Measurements from ENCODE around the gene MPP2.
"Not testable (repeated sequence)": the region's sequence is repeated elsewhere in the genome, so short reads cannot be mapped to it uniquely, and the experiment has no call there.

Gene MPP2

GRCh38 chr17:43900858-43901754 is 6.2 kb downstream of the MPP2 start:
- DNase-seq = peak; percentile 64

DNA sequence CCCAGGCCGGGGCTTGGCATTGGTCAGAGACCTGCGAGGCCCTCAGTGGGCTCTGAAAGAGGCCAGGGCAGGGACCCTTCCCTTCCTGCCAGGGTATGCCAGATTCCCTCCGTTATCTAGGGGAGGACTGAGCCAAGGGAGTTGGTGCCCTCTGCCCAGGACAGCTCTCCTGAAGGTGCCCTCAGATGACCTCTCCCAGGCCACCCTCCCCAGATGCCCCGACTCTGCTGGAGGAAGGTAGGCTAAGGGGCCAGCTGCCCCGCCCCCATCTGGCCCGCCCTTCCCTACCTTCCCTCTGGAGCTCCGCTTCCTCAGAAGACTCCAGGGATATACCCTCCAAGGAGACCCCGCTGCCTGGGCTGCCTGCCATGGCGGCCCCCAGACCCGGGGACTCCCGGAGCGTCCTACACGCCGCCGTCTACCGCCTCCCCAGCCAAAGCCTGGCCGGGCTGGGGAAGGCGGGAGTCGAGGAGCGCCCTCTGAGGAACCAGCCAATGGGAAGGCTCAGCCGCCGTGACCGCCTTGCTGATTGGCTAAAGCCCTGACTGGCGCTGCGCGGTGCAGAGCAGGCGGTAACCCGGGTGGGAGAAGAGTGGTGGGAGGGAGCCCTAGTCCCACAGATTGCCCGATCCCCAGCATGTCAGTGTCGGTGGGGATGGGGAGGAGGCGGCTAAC is 7.0 kb downstream of the MPP2 start:
- DNase-seq = peak; percentile 96

- peak; percentile 43 for DNase-seq
These were observed 8.9 kb downstream of the MPP2 start for GRCh38 chr17:43898446-43898845.

GRCh38 chr17:43897831-43898230 is 9.5 kb downstream of the MPP2 start:
- DNase-seq = no peak

GRCh38 chr17:43894494-43894893 is 12.8 kb downstream of the MPP2 start:
- DNase-seq = not testable (repeated sequence)

- DNase-seq = no peak
These were observed 14.7 kb downstream of the MPP2 start for GRCh38 chr17:43892647-43892952.

DNA sequence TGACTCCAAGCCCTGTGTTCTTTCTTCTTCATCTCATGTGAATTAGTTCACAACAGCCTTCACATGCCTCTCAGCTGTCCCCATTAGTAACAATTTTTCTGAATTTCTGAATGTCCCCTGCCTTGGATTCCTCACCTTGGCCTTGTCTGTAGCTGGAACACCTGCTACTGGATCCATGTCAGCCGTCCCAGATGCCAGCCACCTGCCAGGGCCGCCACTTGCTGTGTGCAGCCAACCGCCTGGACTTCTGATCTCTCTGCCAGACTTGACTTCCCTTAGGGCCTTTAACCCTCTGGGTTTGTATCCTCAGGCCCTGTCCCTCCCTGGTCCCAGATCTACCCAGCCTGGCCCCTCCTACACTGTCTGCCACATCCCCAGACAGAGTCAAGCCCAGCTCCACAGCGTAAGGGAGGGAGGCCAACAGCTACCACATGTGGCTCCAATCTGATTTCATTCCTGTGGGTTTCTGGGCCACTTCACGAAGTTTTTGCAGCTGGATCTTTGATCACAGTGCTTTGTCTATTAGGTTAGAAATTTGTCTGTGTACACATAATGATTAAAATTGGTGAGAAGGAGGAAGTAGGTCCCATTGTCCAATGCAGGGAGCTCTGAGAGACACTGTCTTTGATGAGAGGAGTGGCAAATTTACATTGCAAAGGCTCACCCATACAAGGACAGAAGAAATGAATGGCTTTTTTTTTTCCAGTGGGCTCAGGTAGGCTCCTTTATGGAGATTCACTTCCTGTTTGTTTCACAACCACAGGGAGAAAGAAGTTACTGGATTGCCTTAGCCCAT is 15.3 kb downstream of the MPP2 start:
- DNase-seq = peak; percentile 35

DNA sequence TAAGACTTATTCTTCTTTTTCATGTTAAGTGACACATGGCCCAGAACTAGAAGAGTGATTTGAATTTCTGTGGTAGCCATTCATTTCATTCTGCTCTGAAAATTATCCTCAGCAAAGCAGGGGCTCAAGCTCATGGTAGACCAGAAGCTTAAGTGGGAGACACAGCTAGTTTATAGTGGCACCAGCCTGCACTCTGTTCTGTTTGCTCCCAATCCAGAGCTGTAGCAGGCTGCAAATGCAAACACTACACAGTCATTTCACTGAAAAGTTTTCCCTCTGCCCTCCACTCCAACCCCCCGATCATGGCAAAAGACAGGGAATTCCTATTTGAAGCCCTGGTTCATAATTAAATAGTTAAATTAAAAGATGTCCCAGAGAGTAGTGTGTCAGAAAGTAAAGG is 17.1 kb downstream of the MPP2 start:
- no peak for DNase-seq

DNA sequence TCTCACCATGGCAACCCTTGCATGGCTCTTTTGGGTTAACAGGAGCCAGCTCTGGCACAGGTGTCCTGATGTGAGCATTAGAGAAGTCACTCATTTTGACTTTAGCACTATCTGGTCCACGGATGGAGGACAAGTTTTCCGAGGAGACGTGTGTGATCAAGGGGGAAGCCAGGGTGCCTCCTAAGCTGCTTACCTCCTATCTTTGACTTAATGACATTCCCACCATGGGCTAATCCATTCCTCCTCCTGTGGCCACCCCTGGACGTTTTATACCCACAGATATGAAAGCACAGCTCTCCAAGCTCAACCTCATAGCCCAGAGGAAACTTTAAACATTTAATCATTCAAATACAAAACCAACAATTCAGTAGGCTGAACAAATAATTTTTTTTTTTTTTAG is 18.8 kb downstream of the MPP2 start:
- no peak for DNase-seq

GRCh38 chr17:43882761-43883415 is 24.4 kb downstream of the MPP2 start:
- no peak for DNase-seq

DNA sequence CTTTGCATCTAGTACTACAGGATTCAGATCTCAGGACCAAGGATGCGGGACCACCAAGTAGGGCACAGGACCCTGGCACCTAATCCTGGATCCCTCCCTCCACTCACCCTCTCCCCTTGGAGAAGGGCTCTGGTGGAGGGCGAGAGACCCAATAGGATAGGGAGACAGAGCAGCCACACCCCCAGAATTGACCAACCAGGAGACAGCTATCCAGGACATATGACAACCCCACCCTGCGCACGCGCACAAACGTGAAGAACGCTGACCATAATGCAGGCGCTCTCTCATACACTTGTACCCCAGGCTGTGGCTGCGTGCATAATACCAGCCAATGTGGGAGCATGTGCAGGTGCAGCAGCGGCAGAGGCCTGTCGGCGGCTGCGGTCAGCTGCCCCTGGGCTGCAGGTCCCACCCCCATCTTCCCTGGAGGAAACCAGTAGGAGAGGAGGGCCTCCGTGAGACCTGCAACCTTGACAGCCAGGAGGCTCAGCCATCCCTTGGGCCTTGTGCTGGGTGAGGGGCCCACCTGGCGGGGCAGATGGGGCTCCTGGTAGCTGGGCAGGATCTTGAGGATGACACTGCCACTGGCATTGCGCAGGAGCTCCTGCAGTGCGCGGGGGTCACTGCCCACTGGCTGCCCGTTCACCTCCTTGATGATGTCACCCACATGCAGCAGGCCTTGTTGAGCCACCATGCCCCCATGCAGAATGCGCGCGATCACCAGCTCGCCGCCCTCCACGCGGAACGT is 25.4 kb downstream of the MPP2 start:
- DNase-seq = no peak

DNA sequence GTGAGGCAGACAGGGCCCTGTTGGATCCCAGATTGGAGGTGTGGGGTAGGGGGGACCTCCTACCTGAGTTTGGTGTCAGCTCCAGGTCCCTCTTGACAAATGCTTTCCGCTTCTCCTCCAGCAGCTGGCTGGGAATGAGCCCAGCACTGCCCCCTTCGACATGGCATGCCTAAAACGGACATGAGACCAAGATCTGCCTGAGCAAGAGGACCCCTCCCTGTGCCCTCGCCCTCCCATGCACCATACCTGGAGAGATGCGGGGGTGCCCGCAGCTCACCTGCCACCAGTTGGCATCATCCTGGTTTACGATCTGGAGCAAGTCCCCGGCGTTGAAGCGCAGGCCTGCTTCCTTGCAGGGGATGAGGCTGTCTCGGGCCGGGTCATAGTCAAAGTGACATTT is 26.2 kb downstream of the MPP2 start:
- DNase-seq = no peak

DNA sequence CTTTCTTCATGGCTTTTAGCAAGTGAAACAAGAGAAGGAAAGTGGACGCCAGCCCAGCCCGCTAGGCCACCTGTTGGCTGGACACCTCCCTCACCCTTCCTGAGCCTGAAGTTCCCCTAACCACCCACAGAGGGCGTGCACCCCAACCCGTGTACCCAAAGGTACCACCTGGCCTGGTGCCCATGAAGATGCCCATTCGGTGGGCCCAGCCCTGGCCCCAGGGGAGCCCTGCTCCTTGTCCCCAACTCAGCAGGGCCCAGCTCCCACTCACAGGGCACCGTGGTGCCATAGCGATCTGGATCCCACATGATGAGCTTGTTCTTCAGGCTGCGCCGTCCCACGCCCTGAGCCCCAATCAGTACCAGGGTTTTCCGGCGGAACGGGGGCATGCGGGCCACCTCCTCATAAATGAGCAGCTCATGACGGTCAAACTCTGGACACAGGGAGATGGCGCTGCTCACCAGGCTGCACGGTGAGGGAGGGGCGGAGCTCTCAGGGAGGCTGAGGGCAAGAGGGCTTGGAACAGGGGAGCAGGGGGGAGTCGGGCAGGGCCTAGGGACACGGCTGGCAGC is 26.8 kb downstream of the MPP2 start:
- DNase-seq = peak; percentile 83

DNA sequence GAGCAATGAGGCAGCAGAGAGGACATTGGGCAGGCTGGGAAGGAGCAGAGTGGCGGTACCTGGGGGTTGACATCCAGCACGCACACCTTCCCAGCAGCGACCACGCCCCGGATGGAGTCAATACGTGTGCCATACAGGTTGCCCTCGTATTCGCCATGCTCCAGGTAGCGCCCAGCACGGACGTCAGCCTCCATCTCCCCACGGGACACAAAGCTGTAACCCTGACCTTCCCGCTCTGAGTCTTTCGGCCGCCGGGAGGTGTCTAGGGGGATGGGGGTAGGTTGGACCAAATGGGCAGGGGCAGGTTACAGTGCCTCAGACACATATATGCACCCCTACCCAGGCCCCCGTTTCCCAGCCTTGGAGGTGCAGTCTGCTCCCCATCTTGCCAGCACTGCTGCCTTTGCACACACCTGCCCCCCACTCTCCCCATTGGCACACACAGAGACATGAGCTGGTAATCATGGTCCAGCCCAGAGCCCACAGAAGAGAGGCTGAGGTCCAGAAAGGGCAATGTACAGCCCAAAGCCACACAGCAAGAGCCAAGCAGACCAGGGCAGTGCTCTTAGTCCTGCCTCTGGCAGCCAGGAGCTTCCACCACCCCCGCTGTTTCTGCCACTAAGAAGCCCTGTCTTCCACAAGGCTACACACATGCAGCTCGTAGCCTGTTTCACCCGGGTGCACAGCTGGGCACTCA is 27.5 kb downstream of the MPP2 start:
- DNase-seq = no peak

DNA sequence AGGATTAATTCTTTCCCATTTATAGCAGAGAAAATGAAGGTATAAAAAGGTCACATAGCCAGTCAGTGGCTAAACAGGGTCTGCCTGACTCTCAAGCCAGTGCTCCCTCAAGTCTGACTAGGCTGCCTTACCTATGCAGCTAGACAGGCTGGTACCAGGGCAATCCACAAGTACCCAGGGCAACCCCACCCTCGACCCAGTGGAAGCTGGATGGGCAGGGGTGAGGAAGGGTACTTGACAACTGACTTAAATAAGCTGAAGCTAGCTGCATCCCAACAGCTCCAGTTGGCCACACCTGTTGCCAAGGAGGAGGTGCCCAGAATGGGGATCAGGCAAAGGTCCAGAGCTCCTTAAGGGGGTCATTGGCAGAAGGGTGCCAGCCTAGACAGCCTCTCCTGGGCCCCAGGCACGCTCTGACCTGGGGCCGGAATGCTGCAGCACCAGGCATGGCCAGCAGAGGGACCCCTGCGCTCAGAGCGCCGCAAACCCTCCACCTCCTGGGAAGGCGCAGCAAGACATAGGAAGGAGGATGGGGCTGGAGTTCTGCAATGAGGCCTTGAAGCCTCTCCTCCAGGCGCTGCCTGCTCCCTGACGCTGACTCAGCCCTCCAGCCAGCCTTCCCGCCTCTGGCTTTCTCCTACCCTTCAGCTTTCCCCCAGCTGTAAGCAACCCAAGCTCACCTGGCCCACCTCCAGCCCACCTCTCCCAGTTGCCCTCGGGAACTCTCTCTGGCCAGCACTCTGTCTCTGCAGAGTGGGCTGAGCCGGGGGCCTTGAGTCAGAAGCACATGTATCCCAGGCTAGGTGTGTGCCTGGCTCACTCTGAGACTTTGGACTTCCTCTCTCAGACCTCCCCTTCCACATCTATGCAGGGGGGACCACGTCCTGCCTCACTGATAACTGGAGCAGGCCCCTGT is 28.8 kb downstream of the MPP2 start:
- DNase-seq = peak; percentile 88

DNA sequence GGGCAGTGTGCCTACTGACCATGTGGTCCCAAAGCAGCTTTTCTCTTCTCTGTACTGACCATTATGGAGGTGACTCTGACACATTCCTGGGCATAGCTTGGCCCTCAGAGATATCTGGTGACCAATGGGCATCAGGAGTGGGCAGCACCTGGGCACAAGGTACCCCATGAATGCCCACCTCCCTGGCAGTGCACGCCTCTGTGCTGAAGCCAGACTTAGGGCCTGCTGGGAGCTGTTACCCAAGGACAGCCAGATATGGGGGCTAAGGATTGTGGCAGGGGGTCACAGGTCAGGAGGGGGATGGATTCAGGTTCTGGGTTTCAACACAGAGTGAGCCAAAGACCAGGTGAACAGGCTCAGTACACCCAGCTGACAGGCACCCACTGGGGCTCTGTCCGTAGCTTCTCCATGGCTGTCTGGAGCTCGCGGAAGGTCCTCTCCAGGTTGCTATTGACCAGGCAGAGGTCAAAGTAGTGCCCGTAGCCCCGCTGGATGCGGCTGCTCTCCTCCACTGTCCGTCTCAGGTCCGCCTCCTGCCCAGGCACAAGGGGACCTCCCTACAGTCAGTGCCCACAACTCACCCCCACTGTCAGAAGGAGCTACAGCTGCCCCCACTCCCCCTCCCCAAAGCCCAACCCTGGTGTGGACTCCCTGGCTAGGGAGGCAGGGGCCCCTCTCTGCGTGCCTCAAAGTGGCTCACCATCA is 29.7 kb downstream of the MPP2 start:
- DNase-seq = no peak

- no peak for DNase-seq
These were observed 30.3 kb downstream of the MPP2 start for GRCh38 chr17:43877031-43877430.

- DNase-seq = no peak
These were observed 31.7 kb downstream of the MPP2 start for GRCh38 chr17:43875476-43876147.

- DNase-seq = no peak
These were observed 33.0 kb downstream of the MPP2 start for GRCh38 chr17:43874293-43874692.

Measured in DMS53 (cell line).